Keratinocyte (primary cell): ENCODE results near the gene MYO1E. TPM values are rescaled to one million over a fixed set of nuclear protein-coding genes. Genes with fewer than 3 reads are reported as not detected.

Source experiments
- DNase-seq: peaks from one replicate; pipeline ENCODE4 v3.0.0-alpha.2; 2011; ENCODE audit warnings: low read depth, missing footprints, low spot score
- FAIRE-seq: peaks from 2 replicates; lab custom pipeline; 2011; peaks lifted over from hg19 to GRCh38; lab: Jason Lieb, UNC
- H2AFZ ChIP-seq: 2 replicates; pipeline ENCODE4 v1.6.0; 2012; ENCODE audit warnings: low read length, control low read depth, inconsistent platforms; ENCODE audit not compliant: control insufficient read depth
- H3K27ac ChIP-seq: 2 replicates; pipeline ENCODE4 v1.5.1; 2011; ENCODE audit warnings: low read length; ENCODE audit not compliant: control insufficient read depth, insufficient read depth
- H3K27me3 ChIP-seq: 3 replicates; pipeline ENCODE4 v1.6.0; 2011; ENCODE audit warnings: low read length; ENCODE audit not compliant: control insufficient read depth, insufficient read depth; ENCODE audit errors: extremely low read depth
- H3K36me3 ChIP-seq, 2 experiments: 2 replicates in 1 of 2; 3 replicates in 1 of 2; pipeline ENCODE4 v1.5.1; 2011; ENCODE audit warnings: low read length in 2 of 2, mild to moderate bottlenecking in 1 of 2; ENCODE audit not compliant: control insufficient read depth in 2 of 2, insufficient read depth in 2 of 2; ENCODE audit errors: extremely low read depth in 1 of 2
- H3K4me1 ChIP-seq: 3 replicates; pipeline ENCODE4 v1.5.1; 2011; ENCODE audit warnings: low read length; ENCODE audit not compliant: control insufficient read depth, insufficient read depth; ENCODE audit errors: extremely low read depth
- H3K4me2 ChIP-seq: 3 replicates; pipeline ENCODE4 v1.6.0; 2011; ENCODE audit warnings: low read depth, low read length; ENCODE audit not compliant: control insufficient read depth, insufficient read depth; ENCODE audit errors: extremely low read depth
- H3K4me3 ChIP-seq, 3 experiments: fragments of 200-600 bp in 1 of 3; sonication (generic) in 1 of 3; 2 replicates in 2 of 3; 3 replicates in 1 of 3; pipeline ENCODE4 v1.5.1; 2011 to 2016; ENCODE audit warnings: low read length in 3 of 3, mild to moderate bottlenecking in 3 of 3, control low read depth in 2 of 3, inconsistent platforms in 1 of 3, low read depth in 1 of 3, mixed read lengths in 1 of 3, mixed run types in 1 of 3, moderate library complexity in 1 of 3; ENCODE audit not compliant: control insufficient read depth in 2 of 3, insufficient read depth in 2 of 3; ENCODE audit errors: extremely low read depth in 1 of 3
- H3K79me2 ChIP-seq: 2 replicates; pipeline ENCODE4 v1.6.0; 2012; ENCODE audit warnings: low read length; ENCODE audit not compliant: control insufficient read depth, insufficient read depth
- H3K9ac ChIP-seq: 3 replicates; pipeline ENCODE4 v1.6.0; 2011; ENCODE audit warnings: low read length; ENCODE audit not compliant: control insufficient read depth, insufficient read depth; ENCODE audit errors: extremely low read depth
- H3K9me1 ChIP-seq: 3 replicates; pipeline ENCODE4 v1.6.0; 2011; ENCODE audit warnings: low read length; ENCODE audit not compliant: control insufficient read depth, insufficient read depth; ENCODE audit errors: extremely low read depth
- H3K9me3 ChIP-seq: 2 replicates; pipeline ENCODE4 v1.5.1; 2012; ENCODE audit warnings: low read depth, low read length; ENCODE audit not compliant: control insufficient read depth
- H4K20me1 ChIP-seq: 3 replicates; pipeline ENCODE4 v1.6.0; 2011; ENCODE audit warnings: low read length; ENCODE audit not compliant: control insufficient read depth, insufficient read depth; ENCODE audit errors: extremely low read depth
- EZH2 ChIP-seq: IDR thresholded peaks from one replicate; pipeline ENCODE4 v1.6.1; 2012; ENCODE audit warnings: inconsistent platforms, mild to moderate bottlenecking, low read length, moderate library complexity
- dilution Hi-C: fragments of 300-500 bp; cut with MboI; formaldehyde crosslinking; loops from one replicate; pipeline ENCODE4 v1.7.0; 2020; ENCODE audit warnings: low sequenced_read_pairs; ENCODE audit not compliant: extremely low pct_ligation_motif_present
- polyA plus RNA-seq, 5 experiments: library from polyadenylated mRNA; depleted of rRNA in 3 of 5; stranded (reverse) in 3 of 5; stranded (forward) in 1 of 5; unstranded in 1 of 5; fragments of >200 nt; gene quantifications; 1 replicate in 1 of 5; 2 replicates in 3 of 5; 3 replicates in 1 of 5; pipeline versions ENCODE4 v1.2.1 to v1.2.3, GENCODE V29; 2011 to 2012; ENCODE audit warnings: missing spikeins in 2 of 5, low read depth in 1 of 5, low replicate concordance in 1 of 5
- TF ChIP-seq, protein P1 (sequence below), 3 experiments: IDR thresholded peaks in 1 of 3; conservative IDR thresholded peaks in 1 of 3; optimal IDR thresholded peaks in 1 of 3; 2 replicates in 2 of 3; 3 replicates in 1 of 3; pipeline versions ENCODE3 to v1.5.1; 2011; ENCODE audit warnings: low read length in 3 of 3, mild to moderate bottlenecking in 3 of 3, moderate library complexity in 2 of 3, control low read depth in 1 of 3, inconsistent platforms in 1 of 3; ENCODE audit not compliant: insufficient read depth in 2 of 3; ENCODE audit errors: extremely low read depth in 1 of 3

The MYO1E gene
- polyA plus RNA-seq, 1 donor (not counting 4 experiments of a cell fraction or from before 2014, with no cell fraction given): 213 TPM

DNA sequence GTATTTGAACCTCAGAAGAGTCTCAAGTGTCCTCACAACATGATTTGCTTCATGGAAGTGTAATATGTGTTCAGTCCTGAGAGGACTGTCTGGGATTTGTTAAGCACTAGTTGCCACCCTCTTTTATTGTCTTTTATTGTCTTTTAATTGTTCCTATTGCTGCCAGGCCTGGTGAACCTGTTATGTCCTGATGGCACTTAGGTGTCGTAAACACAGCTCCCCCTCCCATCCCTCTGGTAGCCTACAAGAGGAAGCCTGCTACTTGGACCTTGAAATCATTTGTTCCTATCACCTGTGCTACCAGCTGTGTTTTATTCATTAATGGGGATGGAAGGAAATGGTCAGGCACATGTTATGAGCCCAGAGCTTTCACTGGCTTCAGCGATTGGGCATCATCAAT is 248.4 kb downstream of the MYO1E start:
- Histone ChIP-seq H3K27me3 (no peaks in the 10 kb centered on the region), H3K4me3 (no peak overlapping the region), H3K9me1 (no peaks in the 10 kb centered on the region), H3K4me1 (no peaks in the 10 kb centered on the region), H4K20me1 (no peaks in the 10 kb centered on the region), H3K9ac (no peak overlapping the region), H3K79me2 (peaks cover 3% of the 10 kb centered on the region), H3K9me3 (no peaks in the 10 kb centered on the region), H3K36me3 (peaks cover 0 to 12% of the 10 kb centered on the region in 2 experiments), H2AFZ (no peak overlapping the region), H3K4me2 (no peak overlapping the region), H3K27ac (no peak overlapping the region)
- no peak for DNase-seq
- dilution Hi-C loops: no loop called here
- TF ChIP-seq, protein P1, sequence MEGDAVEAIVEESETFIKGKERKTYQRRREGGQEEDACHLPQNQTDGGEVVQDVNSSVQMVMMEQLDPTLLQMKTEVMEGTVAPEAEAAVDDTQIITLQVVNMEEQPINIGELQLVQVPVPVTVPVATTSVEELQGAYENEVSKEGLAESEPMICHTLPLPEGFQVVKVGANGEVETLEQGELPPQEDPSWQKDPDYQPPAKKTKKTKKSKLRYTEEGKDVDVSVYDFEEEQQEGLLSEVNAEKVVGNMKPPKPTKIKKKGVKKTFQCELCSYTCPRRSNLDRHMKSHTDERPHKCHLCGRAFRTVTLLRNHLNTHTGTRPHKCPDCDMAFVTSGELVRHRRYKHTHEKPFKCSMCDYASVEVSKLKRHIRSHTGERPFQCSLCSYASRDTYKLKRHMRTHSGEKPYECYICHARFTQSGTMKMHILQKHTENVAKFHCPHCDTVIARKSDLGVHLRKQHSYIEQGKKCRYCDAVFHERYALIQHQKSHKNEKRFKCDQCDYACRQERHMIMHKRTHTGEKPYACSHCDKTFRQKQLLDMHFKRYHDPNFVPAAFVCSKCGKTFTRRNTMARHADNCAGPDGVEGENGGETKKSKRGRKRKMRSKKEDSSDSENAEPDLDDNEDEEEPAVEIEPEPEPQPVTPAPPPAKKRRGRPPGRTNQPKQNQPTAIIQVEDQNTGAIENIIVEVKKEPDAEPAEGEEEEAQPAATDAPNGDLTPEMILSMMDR (optimal IDR thresholded peaks at IDR 0.05 in 1 of 3, IDR thresholded peaks at IDR 0.05 in 1 of 3, conservative IDR thresholded peaks at IDR 0.05 in 1 of 3; ENCODE audit: extremely low read depth in 1 of 3, insufficient read depth in 2 of 3, low read length in 3 of 3): no peak
- no peak for TF ChIP-seq EZH2
- no peak for FAIRE-seq

DNA sequence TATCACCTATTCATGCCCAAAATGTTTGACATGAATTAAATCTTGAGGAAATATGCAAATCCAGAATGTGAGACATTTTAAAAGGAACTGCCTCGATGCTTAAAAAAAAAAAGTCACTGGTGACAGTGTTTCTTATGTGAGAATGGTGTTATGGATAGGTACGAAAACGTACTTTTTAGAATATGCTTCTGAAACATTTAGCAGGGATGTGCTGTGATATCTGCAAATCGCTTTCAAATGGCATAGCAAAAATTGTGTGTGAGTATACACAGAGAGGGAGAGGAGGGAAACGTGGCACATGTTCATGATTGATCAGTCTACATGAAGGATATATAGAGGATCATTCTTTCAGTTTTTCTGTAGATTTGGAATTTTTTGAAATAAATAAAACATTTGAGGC is 251.7 kb downstream of the MYO1E start:
- Histone ChIP-seq H2AFZ (no peak overlapping the region), H3K4me2 (no peak overlapping the region), H3K36me3 (peaks cover 9 to 34% of the 10 kb centered on the region in 2 experiments), H3K79me2 (no peaks in the 10 kb centered on the region), H3K4me1 (no peaks in the 10 kb centered on the region), H4K20me1 (no peaks in the 10 kb centered on the region), H3K27me3 (no peaks in the 10 kb centered on the region), H3K9ac (no peak overlapping the region), H3K9me3 (no peaks in the 10 kb centered on the region), H3K9me1 (no peaks in the 10 kb centered on the region), H3K27ac (no peak overlapping the region), H3K4me3 (no peak overlapping the region)
- dilution Hi-C loops: no loop called here
- TF ChIP-seq, protein P1 (optimal IDR thresholded peaks at IDR 0.05 in 1 of 3, IDR thresholded peaks at IDR 0.05 in 1 of 3, conservative IDR thresholded peaks at IDR 0.05 in 1 of 3; ENCODE audit: extremely low read depth in 1 of 3, insufficient read depth in 2 of 3, low read length in 3 of 3): no peak
- no peak for TF ChIP-seq EZH2
- FAIRE-seq: no peak
- no peak for DNase-seq
